Mammary epithelial cell (primary cell): ENCODE data around the gene TYSND1.

Experiments used
- CTCF ChIP-seq, 2 donors: IDR thresholded peaks in 1 of 2; conservative IDR thresholded peaks in 1 of 2; 2 replicates each; pipeline ENCODE4 v1.5.1; 2011 to 2012; ENCODE audit warnings: inconsistent platforms in 2 of 2, low read length in 2 of 2, mild to moderate bottlenecking in 2 of 2, control low read depth in 1 of 2, low read depth in 1 of 2; ENCODE audit not compliant: insufficient read depth in 1 of 2; ENCODE audit errors: extremely low read depth in 1 of 2
- EZH2 ChIP-seq: IDR thresholded peaks from 2 replicates; pipeline ENCODE4 v1.6.1; 2012; ENCODE audit warnings: low read length, inconsistent platforms, borderline replicate concordance

- TF ChIP-seq EZH2 (no peak), CTCF (conservative IDR thresholded peaks at IDR 0.05 in 1 of 2, IDR thresholded peaks at IDR 0.05 in 1 of 2; ENCODE audit: extremely low read depth in 1 of 2, insufficient read depth in 1 of 2, low read depth in 1 of 2, low read length in 2 of 2) (no peak)
Measured at GRCh38 chr10:70139151-70139996, 7.1 kb downstream of the TYSND1 start.
